WERI-Rb-1 (cell line): Measurements from ENCODE around the gene POU6F2.

ENCODE experiments used
- DNase-seq: peaks from one replicate; pipeline ENCODE4 v3.0.0-alpha.2; 2020
- H3K27ac ChIP-seq: fragments of 250-450 bp; sonication (Bioruptor Pico); 2 replicates; pipeline ENCODE4 v1.5.1; 2020; ENCODE audit warnings: mild to moderate bottlenecking, moderate library complexity
- H3K27me3 ChIP-seq: fragments of 250-450 bp; sonication (Bioruptor Pico); 2 replicates; pipeline ENCODE4 v1.5.1; 2021; ENCODE audit warnings: mild to moderate bottlenecking, low read depth, moderate library complexity; ENCODE audit not compliant: insufficient read depth, severe bottlenecking
- H3K36me3 ChIP-seq: fragments of 250-450 bp; sonication (Bioruptor Pico); 2 replicates; pipeline ENCODE4 v1.5.1; 2020; ENCODE audit warnings: mild to moderate bottlenecking, moderate library complexity
- H3K4me3 ChIP-seq: 2 replicates; pipeline ENCODE4 v1.5.1; 2011; ENCODE audit warnings: low read depth, mild to moderate bottlenecking, control low read depth, low read length
- H3K9me3 ChIP-seq: fragments of 250-450 bp; sonication (Bioruptor Pico); 2 replicates; pipeline ENCODE4 v1.5.1; 2021; ENCODE audit warnings: mild to moderate bottlenecking, moderate library complexity; ENCODE audit not compliant: severe bottlenecking
- CTCF ChIP-seq: IDR thresholded peaks from 2 replicates; pipeline ENCODE4 v1.5.1; 2011; ENCODE audit warnings: low read depth, mild to moderate bottlenecking, control low read depth, inconsistent platforms, low read length

POU6F2 gene

GRCh38 chr7:39248692-39249090 is 271.0 kb downstream of the POU6F2 start:
- Histone ChIP-seq H3K4me3 (no peak overlapping the region), H3K27ac (no peak overlapping the region), H3K27me3 (no peaks in the 10 kb centered on the region), H3K36me3 (no peaks in the 10 kb centered on the region), H3K9me3 (no peaks in the 10 kb centered on the region)
- no peak for TF ChIP-seq CTCF
- DNase-seq = no peak

- no peaks in the 10 kb centered on the region for H3K27me3 ChIP-seq
- no peak overlapping the region for H3K27ac ChIP-seq
- TF ChIP-seq CTCF = no peak
- H3K9me3 ChIP-seq = no peaks in the 10 kb centered on the region
- no peaks in the 10 kb centered on the region for H3K36me3 ChIP-seq
- no peak for DNase-seq
- H3K4me3 ChIP-seq = no peak overlapping the region
Measured at GRCh38 chr7:39249635-39250152, 272.0 kb downstream of the POU6F2 start.

GRCh38 chr7:39252916-39253315 is 275.2 kb downstream of the POU6F2 start:
- H3K27me3 ChIP-seq = no peaks in the 10 kb centered on the region
- no peak for DNase-seq
- no peaks in the 10 kb centered on the region for H3K9me3 ChIP-seq
- no peaks in the 10 kb centered on the region for H3K36me3 ChIP-seq
- no peak for TF ChIP-seq CTCF
- H3K4me3 ChIP-seq = no peak overlapping the region
- H3K27ac ChIP-seq = no peak overlapping the region

GRCh38 chr7:39259391-39260003 is 281.8 kb downstream of the POU6F2 start:
- H3K9me3 ChIP-seq = no peaks in the 10 kb centered on the region
- H3K27me3 ChIP-seq = no peaks in the 10 kb centered on the region
- no peak for TF ChIP-seq CTCF
- no peak for DNase-seq
- H3K36me3 ChIP-seq = no peaks in the 10 kb centered on the region
- no peak overlapping the region for H3K27ac ChIP-seq
- H3K4me3 ChIP-seq = no peak overlapping the region

- Histone ChIP-seq H3K27ac (no peak overlapping the region), H3K4me3 (no peak overlapping the region), H3K36me3 (no peaks in the 10 kb centered on the region), H3K27me3 (no peaks in the 10 kb centered on the region), H3K9me3 (no peaks in the 10 kb centered on the region)
- DNase-seq = no peak
- TF ChIP-seq CTCF = no peak
Measured at GRCh38 chr7:39260279-39260844, 282.7 kb downstream of the POU6F2 start.

GRCh38 chr7:39261771-39262170 is 284.1 kb downstream of the POU6F2 start:
- no peak for TF ChIP-seq CTCF
- Histone ChIP-seq H3K9me3 (no peaks in the 10 kb centered on the region), H3K27ac (no peak overlapping the region), H3K4me3 (no peak overlapping the region), H3K27me3 (no peaks in the 10 kb centered on the region), H3K36me3 (no peaks in the 10 kb centered on the region)
- DNase-seq = no peak
